MM.1S (cell line): ENCODE measurements around the gene ABCA2.

Experiments
- CTCF ChIP-seq: fragments of 300-600 bp; sonication (generic); IDR thresholded peaks from 2 replicates; pipeline ENCODE4 v1.5.1; 2016; ENCODE audit warnings: antibody characterized with exemption, low read length, mixed read lengths
- EZH2 ChIP-seq: fragments of 300-600 bp; sonication (generic); optimal IDR thresholded peaks from 2 replicates; pipeline ENCODE3; 2017; ENCODE audit warnings: low read depth, mild to moderate bottlenecking, antibody characterized with exemption, low read length, mixed read lengths
- EZH2phosphoT487 ChIP-seq: fragments of 300-600 bp; sonication (generic); IDR thresholded peaks from 2 replicates; pipeline ENCODE4 v1.6.1; 2018; ENCODE audit warnings: antibody characterized with exemption, low read length

GRCh38 chr9:136988872-136989271, 39.2 kb downstream of the ABCA2 start:
- TF ChIP-seq CTCF, result no peak
- TF ChIP-seq EZH2, result no peak
- no peak for TF ChIP-seq EZH2phosphoT487
